ENCODE results near the gene SYVN1. TPM values are rescaled to one million over a fixed set of nuclear protein-coding genes. Genes with fewer than 3 reads are reported as not detected.

The SYVN1 gene
- polyA plus RNA-seq, 1 donor, result 41.1 TPM

GRCh38 chr11:65111744-65112545, 22.4 kb downstream of the SYVN1 start, which contains the start of gene TM7SF2:
TM7SF2 (plus strand) TSS chr11:65111872; CDS start chr11:65112016, 144 bp downstream.
- peak; percentile 91 for DNase-seq

GRCh38 chr11:65111159-65111743, 23.1 kb downstream of the SYVN1 start:
- DNase-seq, result no peak

- DNase-seq, result peak; percentile 80
Measured at GRCh38 chr11:65110354-65110861, 23.9 kb downstream of the SYVN1 start.

- no peak for DNase-seq
Measured at GRCh38 chr11:65109231-65110198, 24.8 kb downstream of the SYVN1 start.

- no peak for DNase-seq
Measured at GRCh38 chr11:65108469-65109123, 25.7 kb downstream of the SYVN1 start.

GRCh38 chr11:65107751-65108468, 26.4 kb downstream of the SYVN1 start:
- no peak for DNase-seq

- DNase-seq, result no peak
Measured at GRCh38 chr11:65107078-65107477, 27.2 kb downstream of the SYVN1 start.

- DNase-seq, result no peak
Measured at GRCh38 chr11:65104628-65105027, 29.7 kb downstream of the SYVN1 start.

- no peak for DNase-seq
Measured at GRCh38 chr11:65103476-65103875, 30.8 kb downstream of the SYVN1 start.

GRCh38 chr11:65102142-65103095, 31.9 kb downstream of the SYVN1 start:
- no peak for DNase-seq

GRCh38 chr11:65100674-65101350, 33.5 kb downstream of the SYVN1 start:
- no peak for DNase-seq

- no peak for DNase-seq
Measured at GRCh38 chr11:65096926-65097325, 37.4 kb downstream of the SYVN1 start.

- DNase-seq, result peak; percentile 90
Measured at GRCh38 chr11:65095974-65096806, 38.1 kb downstream of the SYVN1 start, which contains the start of gene VPS51. VPS51 (plus strand) TSS chr11:65096214; CDS start chr11:65096251, 37 bp downstream.

GRCh38 chr11:65095427-65095826, 38.9 kb downstream of the SYVN1 start:
- DNase-seq, result no peak

- DNase-seq, result no peak
Measured at GRCh38 chr11:65090628-65091027, 43.7 kb downstream of the SYVN1 start.

- DNase-seq, result no peak
Measured at GRCh38 chr11:65089621-65090020, 44.7 kb downstream of the SYVN1 start.

- no peak for DNase-seq
Measured at GRCh38 chr11:65087827-65088226, 46.5 kb downstream of the SYVN1 start.

- no peak for DNase-seq
Measured at GRCh38 chr11:65087216-65087615, 47.1 kb downstream of the SYVN1 start.

- DNase-seq, result no peak
Measured at GRCh38 chr11:65086809-65087208, 47.5 kb downstream of the SYVN1 start.

Measured in hindlimb muscle (tissue), 1 donor.